Stimulated activated effector memory CD8-positive, alpha-beta T cell treated with anti-CD3 and anti-CD28 coated beads, Interleukin-12 subunit alpha, Interleukin-12 subunit beta, amount 100 ng/mL, for 72 hours (primary cell): Measurements from ENCODE around the gene LIM2.

Experiments
- ATAC-seq: fragments of 150-1000 bp; cut with Tn5 transposase; 2 replicates; pipeline ENCODE4 v1.10.0; 2021
- DNase-seq, 2 donors: peaks; one replicate each; pipeline ENCODE4 v3.0.0; 2021 to 2022; ENCODE audit warnings: low spot score in 2 of 2
- H3K27ac Mint-ChIP-seq: one replicate; pipeline ENCODE4 v1.8.0; 2022; ENCODE audit warnings: mild to moderate bottlenecking, mixed read lengths
- H3K36me3 Mint-ChIP-seq: one replicate; pipeline ENCODE4 v1.8.0; 2022; ENCODE audit warnings: mild to moderate bottlenecking, mixed read lengths
- H3K4me1 Mint-ChIP-seq: one replicate; pipeline ENCODE4 v1.8.0; 2022; ENCODE audit warnings: mixed read lengths
- H3K4me3 Mint-ChIP-seq: one replicate; pipeline ENCODE4 v1.8.0; 2022; ENCODE audit warnings: mild to moderate bottlenecking, mixed read lengths
- H3K9me3 Mint-ChIP-seq: one replicate; pipeline ENCODE4 v1.8.0; 2022; ENCODE audit warnings: mixed read lengths

The LIM2 gene

DNA sequence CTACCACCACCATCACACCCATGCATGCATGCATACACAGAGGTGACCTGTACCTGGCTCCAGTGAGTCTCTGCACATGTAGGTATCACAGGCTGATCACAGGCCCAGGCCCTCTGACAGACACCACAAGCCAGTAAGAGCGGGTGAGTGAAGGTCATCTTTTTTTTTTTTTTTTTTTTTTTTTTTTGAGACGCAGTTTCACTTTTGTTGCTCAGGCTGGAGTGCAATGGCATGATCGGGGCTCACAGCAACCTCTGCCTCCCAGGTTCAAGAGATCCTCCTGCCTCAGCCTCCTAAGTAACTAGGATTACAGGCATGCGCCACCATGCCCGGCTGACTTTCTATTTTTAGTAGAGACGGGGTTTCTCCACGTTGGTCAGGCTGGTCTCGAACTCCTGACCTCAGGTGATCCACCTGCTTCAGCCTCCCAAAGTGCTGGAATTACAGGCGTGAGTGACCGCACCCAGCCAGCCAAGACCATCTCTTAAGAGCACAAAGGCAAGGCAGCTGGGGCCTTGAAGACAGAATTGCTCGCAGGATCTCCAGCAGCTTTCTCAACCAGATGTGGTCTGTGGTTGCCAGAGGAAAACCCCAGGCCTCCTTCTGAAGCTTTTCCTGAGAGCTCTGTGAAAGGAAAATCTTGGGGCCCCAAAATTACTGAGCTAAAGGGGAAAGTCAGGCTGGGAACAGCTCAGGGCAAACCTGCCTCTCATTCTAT is 12.1 kb downstream of the LIM2 start:
- DNase-seq: peak in 1 of 2 donors; percentile 77
- H3K4me3 Mint-ChIP-seq: peak overlapping the region; percentile 92
- ATAC-seq: peak; percentile 20

DNA sequence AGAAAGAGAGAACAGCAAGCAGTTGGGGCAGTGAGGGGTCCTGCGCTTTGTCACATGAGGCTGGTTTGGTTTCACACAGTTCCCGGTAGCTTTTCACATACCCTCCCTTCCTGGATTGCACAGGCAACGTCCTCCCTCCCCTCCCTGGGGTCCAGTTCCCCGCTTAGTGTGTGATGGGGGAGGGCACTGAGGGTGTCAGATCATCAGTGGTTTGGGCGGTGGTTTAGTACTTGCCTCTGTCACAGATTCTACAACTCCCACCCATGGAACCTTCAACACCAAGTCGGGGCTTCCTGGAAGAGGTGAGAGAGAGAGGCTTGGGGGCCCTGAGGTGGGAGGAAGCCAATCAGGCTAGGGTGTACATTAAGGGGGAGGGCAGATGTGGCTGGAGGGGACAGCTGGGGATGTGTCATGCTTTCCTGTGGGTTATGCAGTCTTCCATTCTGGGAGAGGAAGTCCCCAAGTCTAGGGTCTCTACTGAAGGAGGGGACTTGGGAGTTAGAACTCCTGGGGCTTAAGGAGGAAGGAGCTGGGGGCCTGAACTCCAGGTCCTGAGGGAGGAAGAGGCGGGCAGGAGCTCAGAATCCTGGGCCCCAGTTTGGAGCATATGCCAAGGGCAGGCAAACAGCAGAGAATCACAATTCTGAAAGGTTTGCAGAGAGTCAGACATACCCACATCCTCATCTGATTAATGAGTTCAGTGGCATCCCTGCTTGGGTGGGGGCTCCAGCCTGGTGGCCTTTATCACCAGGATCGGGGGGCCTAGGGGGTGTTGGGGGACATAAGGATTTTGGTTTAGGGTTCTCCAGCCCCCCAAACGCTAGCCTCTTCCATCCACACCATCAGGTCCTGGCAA is 14.9 kb downstream of the LIM2 start, which contains the start of gene NKG7:
Gene NKG7, minus strand, starts transcription at position 6 of the 856 bp plus-strand sequence. CDS start 119 bp downstream, outside the sequence.
- peaks cover 66% of the 10 kb centered on the region for H3K4me1 Mint-ChIP-seq
- DNase-seq: peak; percentile 73 to 97
- H3K36me3 Mint-ChIP-seq: peaks cover 71% of the 10 kb centered on the region
- H3K4me3 Mint-ChIP-seq: peak within 1 kb of the TSS; percentile 92
- no peaks in the 10 kb centered on the region for H3K9me3 Mint-ChIP-seq
- peak within 1 kb of the TSS; percentile 96 for H3K27ac Mint-ChIP-seq
- ATAC-seq: peak; percentile 86

More for the DNA sequence above, 12.1 kb downstream of the LIM2 start:
- Mint-ChIP-seq H3K36me3 (peaks cover 49% of the 10 kb centered on the region), H3K9me3 (no peaks in the 10 kb centered on the region), H3K27ac (peak overlapping the region; percentile 96), H3K4me1 (peaks cover 61% of the 10 kb centered on the region)

DNA sequence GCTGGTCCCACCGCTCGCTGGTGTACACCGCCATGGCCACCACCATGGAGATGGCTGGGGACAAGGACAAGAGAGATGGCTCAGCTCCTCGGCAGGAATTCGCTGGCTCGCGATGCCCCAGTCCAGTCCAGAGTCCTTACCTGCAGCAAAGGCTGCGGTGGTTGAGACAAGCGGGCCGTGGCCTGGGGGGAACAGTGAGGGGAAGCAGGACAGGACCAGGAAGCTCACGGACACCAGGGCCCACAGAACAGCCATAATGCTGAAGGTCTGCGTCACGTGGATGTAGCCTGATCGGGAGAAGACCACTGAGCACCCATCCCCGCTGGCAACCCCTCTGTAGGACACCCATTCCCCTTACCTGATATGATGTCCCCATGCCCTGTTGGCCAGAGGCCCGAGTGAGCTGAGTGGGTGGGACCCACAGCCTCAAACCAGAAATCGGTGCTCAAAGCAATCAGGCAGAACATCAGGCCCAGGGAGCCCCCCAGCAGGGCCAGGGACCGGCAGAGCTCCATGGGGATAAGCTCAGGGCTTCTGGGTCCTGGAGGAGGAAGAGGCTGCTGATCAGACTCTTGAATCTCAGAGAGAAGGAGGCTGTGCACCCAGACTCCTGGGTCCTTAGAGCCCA is 15.6 kb downstream of the LIM2 start:
- Mint-ChIP-seq H3K27ac (peak overlapping the region; percentile 96), H3K4me3 (peak overlapping the region; percentile 92), H3K4me1 (peaks cover 66% of the 10 kb centered on the region), H3K9me3 (no peaks in the 10 kb centered on the region), H3K36me3 (peaks cover 78% of the 10 kb centered on the region)
- ATAC-seq (no peak), DNase-seq (peak in 1 of 2 donors; percentile 73)

DNA sequence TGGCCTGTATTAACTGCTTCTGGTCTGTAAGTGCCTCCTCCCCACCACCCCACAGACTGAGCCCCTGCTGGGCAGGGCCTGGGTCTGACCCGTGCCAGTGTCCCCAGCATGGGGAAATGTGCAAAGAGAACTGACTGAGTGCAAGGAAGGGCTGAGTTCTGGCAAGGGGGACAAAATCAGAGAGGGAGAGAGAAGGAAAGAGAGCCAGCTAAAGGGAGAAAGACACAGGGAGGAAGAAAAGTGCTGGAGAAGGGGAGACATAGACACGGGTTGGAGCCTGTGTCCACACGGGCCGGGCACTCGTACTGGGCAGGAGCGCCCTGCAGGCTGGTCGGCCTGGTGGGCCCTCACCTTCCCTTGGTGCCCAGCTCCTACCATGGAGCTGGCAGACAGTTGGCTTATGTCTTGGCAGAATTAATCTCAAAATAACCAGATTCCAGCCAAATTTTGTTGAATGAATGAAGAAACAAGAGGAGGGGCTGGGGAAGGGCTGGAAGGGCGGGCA is 16.5 kb downstream of the LIM2 start:
- no peaks in the 10 kb centered on the region for H3K9me3 Mint-ChIP-seq
- no peak for ATAC-seq
- no peak for DNase-seq
- peak overlapping the region; percentile 96 for H3K27ac Mint-ChIP-seq
- H3K4me3 Mint-ChIP-seq: peak overlapping the region; percentile 92
- H3K36me3 Mint-ChIP-seq: peaks cover 87% of the 10 kb centered on the region
- peaks cover 67% of the 10 kb centered on the region for H3K4me1 Mint-ChIP-seq

DNA sequence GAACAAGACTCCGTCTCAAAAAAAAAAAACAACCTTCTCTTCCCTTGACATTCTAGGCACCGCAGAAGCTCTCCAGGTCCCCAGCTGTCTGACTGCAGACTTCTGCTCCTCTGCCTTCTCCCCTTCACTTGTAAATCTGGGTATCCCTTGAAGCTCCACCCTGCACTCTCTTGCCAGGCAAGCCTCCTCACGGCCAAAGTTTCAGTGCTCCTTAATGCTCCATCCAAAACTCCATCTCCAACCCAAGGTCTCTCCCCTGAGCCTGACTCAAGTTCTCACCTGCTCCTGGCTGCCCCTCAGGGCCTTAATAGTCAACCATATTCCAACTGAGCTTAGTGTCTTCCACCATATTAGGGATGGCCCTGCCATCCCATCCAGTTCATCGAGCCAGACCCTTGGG is 17.5 kb downstream of the LIM2 start:
- ATAC-seq (no peak), DNase-seq (no peak)
- H3K4me3 Mint-ChIP-seq: peak overlapping the region; percentile 92
- H3K36me3 Mint-ChIP-seq: peaks cover 90% of the 10 kb centered on the region
- peaks cover 68% of the 10 kb centered on the region for H3K4me1 Mint-ChIP-seq
- H3K27ac Mint-ChIP-seq: peak overlapping the region; percentile 96
- H3K9me3 Mint-ChIP-seq: no peaks in the 10 kb centered on the region

DNA sequence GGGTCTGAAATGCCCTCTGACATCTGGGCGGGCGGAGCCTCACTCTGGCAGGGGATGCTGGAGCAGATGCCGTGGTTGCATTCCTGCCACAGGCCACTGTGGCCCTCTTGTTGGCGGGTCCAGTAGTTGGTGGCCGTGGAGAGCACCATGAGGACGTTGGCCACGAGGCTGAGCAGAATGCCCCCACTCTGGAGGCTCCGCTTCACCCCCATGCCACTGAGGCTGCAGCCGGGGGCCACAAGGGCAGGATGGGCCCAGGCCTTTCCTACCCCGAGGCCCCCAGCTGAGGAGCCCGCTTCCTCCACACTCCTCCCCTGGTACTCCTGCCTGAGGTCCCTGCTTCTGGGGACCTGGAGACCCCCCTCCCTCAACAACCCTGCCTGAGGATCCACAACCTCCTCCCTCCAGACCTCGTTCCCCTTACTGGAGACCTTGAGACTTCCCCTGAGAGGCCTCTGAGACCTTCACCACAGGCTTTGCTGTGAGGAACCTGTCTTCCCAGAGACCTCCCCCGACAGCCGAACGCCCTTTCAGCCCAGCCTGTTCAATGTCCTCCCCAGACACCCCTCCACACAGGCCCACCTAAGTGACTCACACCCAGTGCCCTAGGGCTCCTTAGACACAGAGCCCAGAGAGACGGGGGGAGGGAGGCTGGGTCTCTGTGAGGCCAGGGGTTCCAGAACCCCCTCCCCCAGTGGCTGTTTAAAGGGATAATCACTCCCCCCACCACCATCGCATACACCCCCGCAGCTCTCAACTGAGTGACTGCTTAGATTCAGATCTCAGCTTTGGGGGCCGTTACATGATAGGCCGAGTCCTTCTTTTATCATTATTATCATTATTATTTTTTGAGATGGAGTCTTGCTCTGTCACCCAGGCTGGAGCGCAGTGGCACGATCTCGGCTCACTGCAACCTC is 19.1 kb downstream of the LIM2 start, which contains the start of gene CLDND2:
Gene CLDND2, minus strand, starts transcription at position 638 of the 917 bp plus-strand sequence. Its CDS starts 426 bp downstream, at position 212.
- Mint-ChIP-seq H3K27ac (peak within 1 kb of the TSS; percentile 96), H3K36me3 (peaks cover 92% of the 10 kb centered on the region), H3K9me3 (no peaks in the 10 kb centered on the region), H3K4me1 (peaks cover 66% of the 10 kb centered on the region), H3K4me3 (peak within 1 kb of the TSS; percentile 92)
- DNase-seq: peak; percentile 41 to 79
- peak; percentile 1 for ATAC-seq

DNA sequence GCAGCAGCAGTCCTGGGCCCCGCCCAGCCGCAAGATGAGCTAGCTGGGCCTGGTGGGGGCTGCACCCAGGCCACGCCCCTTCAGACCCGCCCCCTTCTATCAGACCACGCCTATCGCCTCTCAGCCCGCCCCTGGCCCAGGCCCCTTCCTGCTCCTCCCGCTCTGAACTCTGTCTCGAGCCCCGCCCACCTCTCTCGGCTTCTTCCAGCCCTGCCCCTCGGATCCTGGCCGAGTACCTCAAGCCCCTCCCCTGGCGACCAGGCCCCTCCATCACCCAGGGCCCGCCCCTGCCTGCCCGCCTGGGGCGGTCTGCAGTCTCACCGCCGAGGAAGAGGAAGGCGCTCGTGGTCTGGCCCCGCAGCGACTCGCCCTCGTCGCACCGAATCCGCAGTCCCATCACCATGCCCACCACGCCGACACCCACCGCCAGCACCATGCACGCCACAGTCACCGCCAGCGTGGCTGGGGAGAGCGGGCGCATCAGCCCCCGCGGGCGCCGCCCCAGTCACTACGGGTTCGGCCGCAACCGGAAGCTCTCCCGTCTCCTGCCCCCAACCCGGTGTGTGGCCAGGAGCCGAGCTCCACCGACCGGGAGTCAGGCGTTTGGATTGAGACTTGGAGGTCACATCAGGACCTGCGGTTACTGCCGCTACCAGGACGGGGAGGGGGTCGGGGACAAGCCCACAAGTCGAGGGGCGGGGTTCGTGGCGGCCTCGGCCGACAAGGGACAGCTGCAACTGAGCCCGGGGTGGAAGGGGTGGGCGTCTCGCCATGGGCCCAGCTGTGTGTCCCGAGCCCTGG is 20.0 kb downstream of the LIM2 start:
- DNase-seq (peak; percentile 97 to 100), ATAC-seq (peak; percentile 83)
- peaks cover 95% of the 10 kb centered on the region for H3K36me3 Mint-ChIP-seq
- no peaks in the 10 kb centered on the region for H3K9me3 Mint-ChIP-seq
- H3K4me1 Mint-ChIP-seq: peaks cover 66% of the 10 kb centered on the region
- peak overlapping the region; percentile 92 for H3K4me3 Mint-ChIP-seq
- H3K27ac Mint-ChIP-seq: peak overlapping the region; percentile 96

DNA sequence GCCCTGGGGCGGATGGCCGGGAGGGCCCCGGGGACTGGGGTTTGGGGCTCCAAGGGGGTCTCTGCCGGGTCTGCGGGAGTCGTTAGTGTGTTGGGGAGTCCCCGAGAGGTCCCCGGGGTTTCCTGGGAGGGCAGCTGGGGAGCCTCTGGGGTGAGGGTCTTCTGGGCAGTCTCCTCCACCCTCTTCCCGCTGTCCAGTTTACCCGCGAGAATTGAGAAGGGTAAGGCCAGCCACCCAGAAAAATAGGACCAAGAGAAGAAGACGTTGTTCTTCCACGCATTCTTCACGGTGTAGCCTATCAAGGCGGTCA is 20.6 kb downstream of the LIM2 start:
- Mint-ChIP-seq H3K4me3 (peak overlapping the region; percentile 92), H3K9me3 (no peaks in the 10 kb centered on the region), H3K36me3 (peaks cover 92% of the 10 kb centered on the region), H3K4me1 (peaks cover 68% of the 10 kb centered on the region), H3K27ac (peak overlapping the region; percentile 96)
- DNase-seq (no peak), ATAC-seq (peak; percentile 0)

DNA sequence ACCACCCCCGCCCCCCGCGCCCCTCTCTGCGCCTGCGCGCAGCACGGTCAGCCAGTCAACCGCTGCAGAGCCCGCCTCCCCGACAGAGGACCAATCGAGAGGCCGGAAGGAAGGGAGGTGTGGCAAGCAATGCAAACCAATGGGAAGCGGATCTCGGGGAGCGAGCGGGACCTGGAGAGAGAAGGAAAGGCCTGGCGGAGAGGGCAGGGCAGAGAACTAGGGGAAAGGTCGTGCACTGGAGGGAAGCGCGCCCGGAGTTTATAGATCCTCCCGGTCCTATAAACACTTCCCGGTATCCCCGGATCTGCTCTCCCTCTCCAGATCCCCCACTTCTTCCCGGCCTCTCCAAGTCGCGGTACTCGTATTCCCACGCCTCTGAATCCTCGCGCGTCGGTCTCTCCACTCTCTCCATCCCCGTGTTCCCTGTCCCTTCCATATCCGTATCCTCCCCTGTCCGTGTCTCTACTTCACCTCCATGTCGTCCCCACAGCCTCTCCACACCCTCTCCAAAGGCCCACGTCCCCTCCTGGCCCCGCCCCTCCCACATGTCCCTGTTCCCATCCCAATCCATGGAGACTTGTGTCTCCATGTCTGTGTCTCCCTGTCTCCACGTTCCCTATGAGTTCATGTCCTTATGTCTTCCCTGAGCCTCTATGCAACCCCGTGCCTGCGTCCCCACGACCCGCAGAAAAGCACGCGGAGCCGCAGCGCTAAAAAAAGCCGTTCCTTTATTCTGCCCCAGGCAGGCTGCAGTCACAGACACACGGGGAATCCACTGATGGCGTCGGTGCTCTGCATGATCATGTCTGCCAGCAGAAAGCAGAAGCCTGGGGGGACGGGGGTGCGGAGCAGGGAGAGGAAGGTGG is 21.2 kb downstream of the LIM2 start:
- peak; percentile 61 for ATAC-seq
- DNase-seq: peak; percentile 78 to 96
- Mint-ChIP-seq H3K4me3 (peak overlapping the region; percentile 92), H3K27ac (peak overlapping the region; percentile 96), H3K9me3 (no peaks in the 10 kb centered on the region), H3K4me1 (peaks cover 73% of the 10 kb centered on the region), H3K36me3 (peaks cover 86% of the 10 kb centered on the region)

DNA sequence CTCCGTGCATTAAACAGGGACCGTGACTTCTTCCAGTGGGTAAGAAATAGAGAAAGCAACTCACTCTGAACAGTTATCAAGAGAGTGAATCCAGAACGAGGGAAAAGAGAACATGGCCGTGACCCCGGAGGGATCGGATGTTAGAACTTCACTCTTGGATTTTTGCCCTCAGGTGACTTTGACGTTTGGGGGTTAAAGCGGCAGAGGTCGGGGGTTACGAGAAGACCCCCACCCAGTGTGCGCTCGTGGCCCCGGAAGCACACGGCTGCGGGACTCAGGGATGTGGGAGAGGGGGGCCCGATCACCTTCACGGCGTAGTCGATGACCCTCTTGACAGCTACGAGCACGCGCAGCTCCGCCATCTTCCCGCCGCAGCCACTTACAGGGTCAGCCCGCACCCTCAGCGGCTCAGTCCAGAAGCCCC is 21.8 kb downstream of the LIM2 start, which contains the start of gene ETFB:
Gene ETFB, minus strand, starts transcription at position 424 of the 424 bp plus-strand sequence. Its CDS starts 62 bp downstream, at position 362.
- Mint-ChIP-seq H3K9me3 (no peaks in the 10 kb centered on the region), H3K4me1 (peaks cover 68% of the 10 kb centered on the region), H3K27ac (peak within 1 kb of the TSS; percentile 96), H3K36me3 (peaks cover 85% of the 10 kb centered on the region), H3K4me3 (peak within 1 kb of the TSS; percentile 92)
- no peak for ATAC-seq
- no peak for DNase-seq

DNA sequence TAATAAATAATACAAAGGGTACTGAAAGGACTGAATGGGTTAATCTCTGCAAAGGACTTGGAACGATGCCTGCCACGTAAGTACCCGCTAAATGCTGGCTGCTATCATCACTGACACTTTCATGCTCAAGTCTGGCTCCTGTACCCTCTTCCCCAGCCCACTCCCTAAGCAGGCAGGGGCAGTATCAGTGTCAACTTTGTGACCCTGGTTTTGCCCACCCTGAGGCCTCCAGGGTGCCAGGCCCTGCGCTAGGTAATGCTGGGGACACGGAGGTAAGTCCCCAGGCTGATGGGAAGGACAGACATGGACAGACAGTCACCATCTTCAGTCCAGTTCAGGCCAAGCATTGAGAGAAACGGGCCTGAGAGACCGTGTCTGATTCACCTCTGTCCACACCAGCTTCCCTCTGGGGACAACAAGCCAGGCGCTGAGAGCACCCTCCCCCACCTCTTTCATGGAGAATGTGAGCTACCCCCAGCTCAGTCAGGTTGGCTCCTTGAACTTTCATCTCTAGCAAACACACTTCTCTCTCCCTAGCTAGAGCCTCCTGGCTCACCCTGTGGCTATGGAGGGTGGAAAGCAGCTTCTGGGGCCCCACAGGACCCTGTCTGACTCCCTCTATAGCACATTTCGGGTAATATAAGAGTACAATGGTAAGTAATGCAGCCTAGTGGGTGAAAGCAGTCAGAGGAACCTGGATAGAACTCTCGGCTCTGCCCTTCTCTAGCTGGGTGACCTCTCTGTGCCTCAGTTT is 22.4 kb downstream of the LIM2 start:
- Mint-ChIP-seq H3K27ac (peak overlapping the region; percentile 96), H3K36me3 (peaks cover 83% of the 10 kb centered on the region), H3K4me1 (peaks cover 62% of the 10 kb centered on the region), H3K4me3 (peak overlapping the region; percentile 92), H3K9me3 (no peaks in the 10 kb centered on the region)
- ATAC-seq: no peak
- no peak for DNase-seq
